ENCODE data around the gene TBRG1. TPM values are rescaled to one million over a fixed set of nuclear protein-coding genes. Genes with fewer than 3 reads are reported as not detected.

TBRG1 gene
- total and polyA plus RNA-seq, 2 experiments from 2014 or later = 24.8 to 56.6 TPM

GRCh38 chr11:124625504-124626168 lies 3.0 kb downstream of the TBRG1 start:
- Histone ChIP-seq H3K4me2 (no peak overlapping the region), H4K20me1 (replicated peaks; ENCODE audit: insufficient read depth) (peaks cover 14% of the 10 kb centered on the region; the same call in 1 of the 2 replicates), H3F3A (replicated peaks; ENCODE audit: low read depth) (no peaks in the 10 kb centered on the region), H2AFZ (no peak overlapping the region), H3K4me1 (ENCODE audit: insufficient read depth) (peaks cover 5% of the 10 kb centered on the region), H3K4me3 (no peak overlapping the region), H3K27ac (ENCODE audit: low read depth) (no peak overlapping the region), H3K27me3 (ENCODE audit: insufficient read depth) (no peaks in the 10 kb centered on the region), H3K9me2 (ENCODE audit: insufficient read depth) (no peaks in the 10 kb centered on the region), H3K79me2 (replicated peaks; ENCODE audit: insufficient read depth) (peaks cover 27% of the 10 kb centered on the region), H3K36me3 (ENCODE audit: insufficient read depth) (peaks cover 33% of the 10 kb centered on the region)
- DNase-seq (ENCODE audit: low spot score) (no peak), ATAC-seq (no peak)
- Mint-ChIP-seq H3K27me3 (ENCODE audit: insufficient read depth, low read depth, poor library complexity) (peaks cover 7% of the 10 kb centered on the region), H3K9me3 (no peaks in the 10 kb centered on the region), H3K27ac (no peak overlapping the region), H3K4me1 (peaks cover 11% of the 10 kb centered on the region), H3K4me3 (no peak overlapping the region), H3K36me3 (ENCODE audit: low read depth) (peaks cover 41% of the 10 kb centered on the region)
- no peak for TF ChIP-seq EZH2 (IDR thresholded peaks at IDR 0.05; ENCODE audit: low read depth, unreplicated experiment)
- TF ChIP-seq STAT1 (IDR thresholded peaks at IDR 0.05; ENCODE audit: unreplicated experiment) = no peak
- TF ChIP-seq NANOG (IDR thresholded peaks at IDR 0.05; ENCODE audit: borderline replicate concordance) = no peak
- TF ChIP-seq, protein P1, sequence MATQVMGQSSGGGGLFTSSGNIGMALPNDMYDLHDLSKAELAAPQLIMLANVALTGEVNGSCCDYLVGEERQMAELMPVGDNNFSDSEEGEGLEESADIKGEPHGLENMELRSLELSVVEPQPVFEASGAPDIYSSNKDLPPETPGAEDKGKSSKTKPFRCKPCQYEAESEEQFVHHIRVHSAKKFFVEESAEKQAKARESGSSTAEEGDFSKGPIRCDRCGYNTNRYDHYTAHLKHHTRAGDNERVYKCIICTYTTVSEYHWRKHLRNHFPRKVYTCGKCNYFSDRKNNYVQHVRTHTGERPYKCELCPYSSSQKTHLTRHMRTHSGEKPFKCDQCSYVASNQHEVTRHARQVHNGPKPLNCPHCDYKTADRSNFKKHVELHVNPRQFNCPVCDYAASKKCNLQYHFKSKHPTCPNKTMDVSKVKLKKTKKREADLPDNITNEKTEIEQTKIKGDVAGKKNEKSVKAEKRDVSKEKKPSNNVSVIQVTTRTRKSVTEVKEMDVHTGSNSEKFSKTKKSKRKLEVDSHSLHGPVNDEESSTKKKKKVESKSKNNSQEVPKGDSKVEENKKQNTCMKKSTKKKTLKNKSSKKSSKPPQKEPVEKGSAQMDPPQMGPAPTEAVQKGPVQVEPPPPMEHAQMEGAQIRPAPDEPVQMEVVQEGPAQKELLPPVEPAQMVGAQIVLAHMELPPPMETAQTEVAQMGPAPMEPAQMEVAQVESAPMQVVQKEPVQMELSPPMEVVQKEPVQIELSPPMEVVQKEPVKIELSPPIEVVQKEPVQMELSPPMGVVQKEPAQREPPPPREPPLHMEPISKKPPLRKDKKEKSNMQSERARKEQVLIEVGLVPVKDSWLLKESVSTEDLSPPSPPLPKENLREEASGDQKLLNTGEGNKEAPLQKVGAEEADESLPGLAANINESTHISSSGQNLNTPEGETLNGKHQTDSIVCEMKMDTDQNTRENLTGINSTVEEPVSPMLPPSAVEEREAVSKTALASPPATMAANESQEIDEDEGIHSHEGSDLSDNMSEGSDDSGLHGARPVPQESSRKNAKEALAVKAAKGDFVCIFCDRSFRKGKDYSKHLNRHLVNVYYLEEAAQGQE (IDR thresholded peaks at IDR 0.05; ENCODE audit: unreplicated experiment) = no peak
- TF ChIP-seq ZNF462 (CRISPR knock-in tag; IDR thresholded peaks at IDR 0.05) = no peak

Data from GM23338 (cell line).